GM12891 (cell line): ENCODE data around the gene SLC2A11.

Experiments used
- DNase-seq: peaks from one replicate; pipeline ENCODE4 v3.0.0; 2011; ENCODE audit warnings: low spot score; ENCODE audit not compliant: insufficient read length
- FAIRE-seq: peaks from 2 replicates; lab custom pipeline; 2011; peaks lifted over from hg19 to GRCh38; lab: Jason Lieb, UNC
- PAX5 ChIP-seq: IDR thresholded peaks from 2 replicates; pipeline ENCODE4 v1.6.1; 2011; ENCODE audit warnings: low read length, moderate library complexity, mild to moderate bottlenecking; ENCODE audit not compliant: insufficient read depth, severe bottlenecking
- POLR2A ChIP-seq: IDR thresholded peaks from 2 replicates; pipeline ENCODE4 v1.6.1; 2011; ENCODE audit warnings: low read depth, low read length, control low read depth
- POLR2AphosphoS5 ChIP-seq: IDR thresholded peaks from 2 replicates; pipeline ENCODE4 v1.6.1; 2011; ENCODE audit warnings: low read depth, low read length, control low read depth
- POU2F2 ChIP-seq: IDR thresholded peaks from 2 replicates; pipeline ENCODE4 v1.6.1; 2011; ENCODE audit warnings: low read depth, mild to moderate bottlenecking, control low read depth, low read length, moderate library complexity
- SPI1 ChIP-seq: IDR thresholded peaks from 2 replicates; pipeline ENCODE4 v1.6.1; 2011; ENCODE audit warnings: low read depth, low read length, control low read depth
- TAF1 ChIP-seq: IDR thresholded peaks from 2 replicates; pipeline ENCODE4 v1.6.1; 2011; ENCODE audit warnings: low read depth, low read length, control low read depth

Gene SLC2A11

DNA sequence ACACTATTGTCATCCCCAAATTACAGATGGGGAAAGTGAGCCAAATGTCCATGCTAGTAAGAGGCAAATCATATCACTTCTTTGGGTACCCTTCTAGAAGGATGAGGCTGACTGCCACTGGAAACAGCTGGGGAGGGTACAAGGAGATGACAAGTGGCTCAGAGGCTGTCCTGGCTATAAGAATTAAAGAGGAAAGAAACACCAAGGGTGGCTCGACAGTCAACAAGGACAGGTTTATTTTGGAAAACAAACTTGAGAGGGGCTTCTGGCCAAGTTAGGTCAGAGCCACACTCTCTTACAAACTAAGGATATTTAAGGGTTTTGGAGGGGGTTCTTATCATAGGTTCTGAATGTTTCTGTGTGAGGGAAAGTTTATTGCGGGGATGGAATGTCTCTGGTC, 34.5 kb downstream of the SLC2A11 start:
- FAIRE-seq (no peak), DNase-seq (no peak)
- TF ChIP-seq POLR2A (no peak), POLR2AphosphoS5 (no peak), TAF1 (no peak), SPI1 (no peak), PAX5 (no peak), POU2F2 (no peak)

DNA sequence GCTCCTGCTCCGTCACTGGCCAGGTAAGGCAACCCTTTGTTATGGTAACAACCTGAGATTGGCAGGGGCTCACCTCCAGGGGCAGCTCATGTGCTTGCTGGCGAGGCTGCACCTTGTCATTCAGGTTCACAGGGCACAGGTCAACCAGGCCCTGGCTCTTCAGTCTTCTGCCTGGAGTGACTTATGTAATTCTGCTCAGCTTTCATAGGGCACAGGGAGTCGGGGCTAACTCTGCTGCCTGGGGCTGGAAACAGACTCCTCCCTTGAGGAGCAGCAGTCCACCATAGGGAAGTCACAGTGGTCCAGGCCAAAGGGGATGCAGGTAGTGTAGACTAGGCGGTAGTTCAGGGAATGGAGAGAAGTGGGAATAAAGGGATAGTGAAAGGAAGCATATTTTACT, 35.0 kb downstream of the SLC2A11 start:
- no peak for FAIRE-seq
- no peak for TF ChIP-seq TAF1
- TF ChIP-seq POLR2AphosphoS5, result no peak
- no peak for TF ChIP-seq POU2F2
- TF ChIP-seq SPI1, result no peak
- no peak for TF ChIP-seq PAX5
- no peak for TF ChIP-seq POLR2A
- DNase-seq, result no peak

DNA sequence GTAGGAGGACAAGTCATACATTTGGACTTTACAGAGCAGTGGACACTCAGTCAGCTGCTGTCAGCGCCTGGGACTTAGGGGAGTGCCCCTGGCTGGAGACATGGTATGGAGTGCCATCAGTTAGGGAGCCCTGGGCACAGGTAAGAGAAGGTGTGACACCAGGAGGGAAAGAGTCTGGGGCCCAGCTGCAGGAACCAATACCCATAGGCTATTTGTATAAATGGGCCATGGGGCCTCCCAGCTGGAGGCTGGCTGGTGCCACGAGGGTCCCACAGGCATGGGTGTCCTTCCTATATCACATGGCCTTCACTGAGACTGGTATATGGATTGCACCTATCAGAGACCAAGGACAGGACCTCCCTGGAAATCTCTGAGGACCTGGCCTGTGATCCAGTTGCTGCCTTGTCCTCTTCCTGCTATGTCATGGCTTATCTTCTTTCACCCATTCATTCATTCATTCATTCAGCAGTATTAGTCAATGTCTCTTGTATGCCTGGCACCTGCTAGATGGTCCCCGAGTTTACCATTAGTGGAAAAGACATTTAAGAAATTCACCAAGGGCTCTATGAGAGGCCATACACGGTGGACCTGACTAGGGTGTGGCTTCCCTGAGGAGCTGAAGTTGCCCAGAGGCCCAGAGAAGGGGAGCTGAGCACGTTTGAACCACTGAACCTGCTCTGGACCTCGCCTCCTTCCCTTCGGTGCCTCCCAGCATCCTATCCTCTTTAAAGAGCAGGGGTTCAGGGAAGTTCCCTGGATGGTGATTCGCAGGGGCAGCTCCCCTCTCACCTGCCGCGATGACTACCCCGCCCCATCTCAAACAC, 35.7 kb downstream of the SLC2A11 start:
- no peak for TF ChIP-seq PAX5
- no peak for TF ChIP-seq POLR2AphosphoS5
- TF ChIP-seq POU2F2, result no peak
- no peak for TF ChIP-seq POLR2A
- TF ChIP-seq SPI1, result no peak
- TF ChIP-seq TAF1, result no peak
- FAIRE-seq (peak; percentile 41), DNase-seq (no peak)

DNA sequence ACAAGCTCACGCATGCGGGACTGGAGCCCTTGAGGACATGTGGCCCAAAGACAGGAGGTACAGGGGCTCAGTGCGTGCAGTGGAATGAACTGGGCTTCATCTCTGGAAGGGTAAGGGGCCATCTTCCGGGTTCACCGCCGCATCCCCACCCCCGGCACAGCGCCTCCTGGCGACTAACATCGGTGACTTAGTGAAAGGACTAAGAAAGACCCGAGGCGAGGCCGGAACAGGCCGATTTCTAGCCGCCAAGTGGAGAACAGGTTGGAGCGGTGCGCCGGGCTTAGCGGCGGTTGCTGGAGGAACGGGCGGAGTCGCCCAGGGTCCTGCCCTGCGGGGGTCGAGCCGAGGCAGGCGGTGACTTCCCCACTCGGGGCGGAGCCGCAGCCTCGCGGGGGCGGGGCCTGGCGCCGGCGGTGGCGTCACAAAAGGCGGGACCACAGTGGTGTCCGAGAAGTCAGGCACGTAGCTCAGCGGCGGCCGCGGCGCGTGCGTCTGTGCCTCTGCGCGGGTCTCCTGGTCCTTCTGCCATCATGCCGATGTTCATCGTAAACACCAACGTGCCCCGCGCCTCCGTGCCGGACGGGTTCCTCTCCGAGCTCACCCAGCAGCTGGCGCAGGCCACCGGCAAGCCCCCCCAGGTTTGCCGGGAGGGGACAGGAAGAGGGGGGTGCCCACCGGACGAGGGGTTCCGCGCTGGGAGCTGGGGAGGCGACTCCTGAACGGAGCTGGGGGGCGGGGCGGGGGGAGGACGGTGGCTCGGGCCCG, 36.5 kb downstream of the SLC2A11 start, which contains the start of gene MIF:
Gene MIF, plus strand, starts transcription at position 439 of the 765 bp plus-strand sequence. Its CDS starts 92 bp downstream, at position 531.
- peak; percentile 78 for TF ChIP-seq POU2F2
- peak; percentile 89 for TF ChIP-seq POLR2A
- no peak for TF ChIP-seq PAX5
- peak; percentile 89 for TF ChIP-seq POLR2AphosphoS5
- peak; percentile 62 for TF ChIP-seq SPI1
- TF ChIP-seq TAF1, result peak; percentile 61; the same call in 1 of the 2 replicates
- FAIRE-seq, result peak; percentile 100
- DNase-seq, result peak; percentile 96

DNA sequence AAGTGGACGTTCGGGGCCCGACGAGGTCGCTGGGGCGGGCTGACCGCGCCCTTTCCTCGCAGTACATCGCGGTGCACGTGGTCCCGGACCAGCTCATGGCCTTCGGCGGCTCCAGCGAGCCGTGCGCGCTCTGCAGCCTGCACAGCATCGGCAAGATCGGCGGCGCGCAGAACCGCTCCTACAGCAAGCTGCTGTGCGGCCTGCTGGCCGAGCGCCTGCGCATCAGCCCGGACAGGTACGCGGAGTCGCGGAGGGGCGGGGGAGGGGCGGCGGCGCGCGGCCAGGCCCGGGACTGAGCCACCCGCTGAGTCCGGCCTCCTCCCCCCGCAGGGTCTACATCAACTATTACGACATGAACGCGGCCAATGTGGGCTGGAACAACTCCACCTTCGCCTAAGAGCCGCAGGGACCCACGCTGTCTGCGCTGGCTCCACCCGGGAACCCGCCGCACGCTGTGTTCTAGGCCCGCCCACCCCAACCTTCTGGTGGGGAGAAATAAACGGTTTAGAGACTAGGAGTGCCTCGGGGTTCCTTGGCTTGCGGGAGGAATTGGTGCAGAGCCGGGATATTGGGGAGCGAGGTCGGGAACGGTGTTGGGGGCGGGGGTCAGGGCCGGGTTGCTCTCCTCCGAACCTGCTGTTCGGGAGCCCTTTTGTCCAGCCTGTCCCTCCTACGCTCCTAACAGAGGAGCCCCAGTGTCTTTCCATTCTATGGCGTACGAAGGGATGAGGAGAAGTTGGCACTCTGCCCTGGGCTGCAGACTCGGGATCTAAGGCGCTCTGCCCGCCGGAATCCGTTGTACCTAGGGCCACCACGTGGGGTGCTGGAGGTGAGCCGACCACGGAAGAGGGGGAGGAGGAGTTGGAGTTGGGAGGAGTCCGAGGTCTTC, 37.3 kb downstream of the SLC2A11 start:
- peak; percentile 86 for DNase-seq

DNA sequence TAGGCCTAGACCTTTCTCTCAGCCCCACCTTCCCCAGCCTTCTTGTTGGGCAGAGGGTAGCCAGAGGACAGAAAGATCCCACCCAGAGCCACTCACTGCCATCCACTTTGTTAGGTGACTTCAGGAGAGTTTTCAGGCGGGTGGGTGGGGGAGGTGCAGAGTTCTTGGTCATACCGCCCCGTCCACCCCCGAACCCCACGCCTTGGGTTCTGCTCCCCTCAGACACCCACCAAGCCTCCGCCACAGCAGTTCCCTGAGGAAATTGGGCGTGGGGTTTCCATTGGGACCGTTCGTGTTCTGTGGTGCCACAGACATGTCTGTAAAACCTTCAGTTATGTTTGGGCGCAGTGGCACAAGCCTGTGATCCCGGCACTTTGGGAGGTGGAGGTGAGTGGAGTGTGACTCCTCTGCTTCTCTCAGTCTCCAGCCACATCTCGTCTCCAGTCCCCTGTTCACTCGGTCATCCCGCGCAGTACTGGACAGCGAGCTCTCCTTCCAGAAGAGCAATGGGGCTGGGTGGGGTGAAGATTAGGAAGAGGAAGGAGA, 38.0 kb downstream of the SLC2A11 start:
- DNase-seq (no peak), FAIRE-seq (no peak)
- TF ChIP-seq POU2F2 (no peak), POLR2A (no peak), SPI1 (no peak), TAF1 (no peak), POLR2AphosphoS5 (no peak), PAX5 (no peak)

More for the DNA sequence above, 37.3 kb downstream of the SLC2A11 start:
- no peak for FAIRE-seq
- TF ChIP-seq POLR2AphosphoS5 (peak; percentile 3; the same call in 1 of the 2 replicates), TAF1 (no peak)

DNA sequence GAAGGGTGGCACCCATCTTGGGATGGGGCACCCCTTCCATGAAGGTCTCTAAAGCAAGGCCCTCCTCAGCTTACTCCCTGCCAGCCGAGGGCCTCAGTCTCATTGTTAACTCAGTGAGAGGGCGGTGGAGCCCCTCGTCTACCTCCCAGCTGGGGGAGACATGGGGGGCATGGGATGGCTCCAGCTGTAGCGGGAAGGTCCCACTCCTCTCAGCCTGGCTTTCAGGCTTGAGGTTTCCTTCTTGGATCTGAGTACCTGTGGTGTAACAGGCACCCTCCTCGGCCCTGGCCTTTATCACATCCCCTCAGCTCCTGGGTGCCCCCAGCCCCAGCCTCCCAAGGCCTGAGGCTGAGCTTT, 38.5 kb downstream of the SLC2A11 start:
- DNase-seq (no peak), FAIRE-seq (no peak)
- TF ChIP-seq SPI1 (no peak), POLR2AphosphoS5 (no peak; the same call in 1 of the 2 replicates), PAX5 (no peak), POLR2A (no peak), POU2F2 (no peak), TAF1 (no peak)

DNA sequence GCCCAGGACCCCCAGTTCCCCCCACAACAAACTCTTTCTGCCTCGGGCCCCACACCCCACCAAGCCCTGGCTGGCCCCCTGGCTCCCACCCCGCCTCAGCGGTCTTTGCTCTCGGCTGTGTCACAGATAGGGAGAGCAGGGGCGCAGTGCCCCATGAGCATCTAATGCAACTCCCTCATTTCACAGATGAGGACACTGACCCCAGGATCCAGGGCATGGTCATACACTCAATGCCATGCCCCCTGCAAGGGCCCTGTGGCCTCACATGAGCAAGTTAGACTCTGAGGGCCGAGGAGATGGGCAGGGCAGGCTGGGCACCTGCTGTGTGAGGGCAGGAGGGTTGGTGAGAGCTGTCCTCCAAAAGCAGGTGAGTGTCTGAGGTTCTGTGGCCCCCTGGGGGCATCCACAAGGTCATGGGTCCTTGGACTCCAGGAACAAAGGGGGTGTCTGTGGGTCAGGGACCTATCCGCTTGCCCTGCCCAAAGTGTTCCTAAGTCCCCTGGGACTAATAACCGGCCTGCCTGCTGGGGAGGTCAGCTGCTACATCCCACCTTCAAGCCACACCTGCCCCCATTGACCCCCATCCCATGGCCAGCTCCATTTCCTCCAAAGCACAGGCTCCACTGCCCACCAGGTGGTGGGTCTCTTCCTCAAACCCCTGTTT, 39.0 kb downstream of the SLC2A11 start:
- DNase-seq (no peak), FAIRE-seq (no peak)
- TF ChIP-seq SPI1, result no peak
- no peak; the same call in 1 of the 2 replicates for TF ChIP-seq POLR2AphosphoS5
- TF ChIP-seq PAX5, result no peak
- no peak for TF ChIP-seq POU2F2
- TF ChIP-seq POLR2A, result no peak
- no peak for TF ChIP-seq TAF1
